Ovary (tissue), 3 donors: ENCODE results near the gene GANC.

Experiments used
- CTCF ChIP-seq, 3 donors: fragments of 450-650 bp in 2 of 3; fragments of 200-600 bp in 1 of 3; IDR thresholded peaks; one replicate each; pipeline versions ENCODE4 v1.5.1 to v1.8.0; 2016 to 2022; ENCODE audit warnings: antibody characterized with exemption in 3 of 3, mild to moderate bottlenecking in 1 of 3
- POLR2A ChIP-seq: fragments of 450-650 bp; IDR thresholded peaks from one replicate; pipeline ENCODE4 v1.6.1; 2017; ENCODE audit warnings: antibody characterized with exemption, mild to moderate bottlenecking, moderate library complexity
- donor health status: DM: no; HTN: no; CAD: no.

- TF ChIP-seq POLR2A (no peak), CTCF (IDR thresholded peaks at IDR 0.05) (no peak)
These were observed 14.9 kb downstream of the GANC start for GRCh38 chr15:42287931-42288330.
